ENCODE results near the gene KCTD10. TPM values are rescaled to one million over a fixed set of nuclear protein-coding genes. Genes with fewer than 3 reads are reported as not detected.
"Not testable (repeated sequence)": the region's sequence is repeated elsewhere in the genome, so short reads cannot be mapped to it uniquely, and the experiment has no call there.

The KCTD10 gene
- total and polyA plus RNA-seq, 5 donors, result 16.5 to 76.9 (median 32.5) TPM

DNA sequence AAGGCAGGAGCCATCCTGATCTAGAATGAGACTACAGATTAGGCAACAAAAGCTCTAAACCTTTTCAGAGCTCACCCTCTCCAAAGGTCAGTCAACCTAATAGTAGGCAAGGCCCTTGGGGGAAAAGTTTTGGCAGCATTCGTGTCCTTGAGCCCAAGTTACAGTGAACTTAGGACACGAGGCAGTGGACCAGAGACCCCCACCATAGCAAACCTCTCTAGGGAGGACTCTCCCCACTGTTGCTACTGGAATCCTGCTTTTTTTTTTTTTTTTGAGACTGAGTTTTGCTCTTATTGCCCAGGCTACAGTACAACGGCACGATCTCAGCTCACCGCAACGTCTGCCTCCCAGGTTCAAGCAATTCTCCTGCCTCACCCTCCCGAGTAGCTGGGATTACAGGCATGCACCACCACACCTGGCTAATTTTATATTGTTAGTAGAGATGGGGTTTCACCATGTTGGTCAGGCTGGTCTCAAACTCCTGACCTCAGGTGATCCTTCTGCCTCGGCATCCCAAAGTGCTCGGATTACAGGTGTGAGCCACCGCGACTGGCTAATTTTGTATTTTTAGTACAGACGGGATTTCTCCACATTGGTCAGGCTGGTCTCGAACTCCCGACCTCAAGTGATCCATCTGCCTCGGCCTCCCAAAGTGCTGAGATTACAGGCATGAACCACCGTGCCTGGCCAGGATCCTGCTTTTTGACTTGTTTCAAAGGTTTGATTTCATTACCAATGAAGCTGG, 3.4 kb downstream of the KCTD10 start:
- H3K27ac ChIP-seq (ENCODE audit: low read length), result peak overlapping the region; percentile 40
- H3K9me3 ChIP-seq (ENCODE audit: control insufficient read depth, low read length); H3K4me3 ChIP-seq (ENCODE audit: low read length); DNase-seq; ATAC-seq; H3K27me3 ChIP-seq (ENCODE audit: control insufficient read depth, insufficient read depth): not testable (repeated sequence)
- intact Hi-C loops (cut with DNase I), result loop anchor here in 1 of 4 donors (5.0 kb wide), 1 partner anchor 36 kb away; no protein-coding TSS in a partner anchor
- 85% methylated on average over 16 of the region's 16 CpGs for WGBS
- peaks cover 11% of the 10 kb centered on the region for H3K4me1 ChIP-seq (ENCODE audit: control insufficient read depth, insufficient read depth, low read length)

DNA sequence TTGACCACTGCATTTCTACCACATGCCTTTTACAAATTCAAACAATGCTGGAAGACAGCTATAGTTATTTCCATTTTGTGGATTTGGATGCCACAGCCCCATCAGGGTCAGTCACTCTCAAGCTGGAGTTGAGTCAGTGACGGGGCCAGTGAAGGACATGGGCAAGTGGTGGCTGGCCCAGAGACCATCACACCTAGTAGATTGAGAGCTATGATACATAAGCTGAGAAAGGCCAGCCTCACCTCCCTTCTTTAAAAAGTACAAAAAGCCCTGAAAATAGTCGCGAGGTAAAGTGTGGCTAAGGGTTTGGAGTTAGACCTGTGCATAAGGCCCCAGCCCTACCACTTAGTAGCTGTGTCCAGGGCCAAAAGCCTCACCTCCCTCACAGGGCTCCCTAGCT, 4.1 kb downstream of the KCTD10 start:
- peak overlapping the region; percentile 40 for H3K27ac ChIP-seq (ENCODE audit: low read length)
- DNase-seq, result no peak
- H3K4me1 ChIP-seq (ENCODE audit: control insufficient read depth, insufficient read depth, low read length), result peaks cover 15% of the 10 kb centered on the region
- no peaks in the 10 kb centered on the region for H3K9me3 ChIP-seq (ENCODE audit: control insufficient read depth, low read length)
- H3K4me3 ChIP-seq (ENCODE audit: low read length), result no peak overlapping the region
- 87% methylated on average over 3 of the region's 3 CpGs for WGBS
- intact Hi-C loops (cut with DNase I), result loop anchor here in 1 of 4 donors (5.0 kb wide), 1 partner anchor 36 kb away; no protein-coding TSS in a partner anchor
- no peaks in the 10 kb centered on the region for H3K27me3 ChIP-seq (ENCODE audit: control insufficient read depth, insufficient read depth)
- ATAC-seq, result no peak

DNA sequence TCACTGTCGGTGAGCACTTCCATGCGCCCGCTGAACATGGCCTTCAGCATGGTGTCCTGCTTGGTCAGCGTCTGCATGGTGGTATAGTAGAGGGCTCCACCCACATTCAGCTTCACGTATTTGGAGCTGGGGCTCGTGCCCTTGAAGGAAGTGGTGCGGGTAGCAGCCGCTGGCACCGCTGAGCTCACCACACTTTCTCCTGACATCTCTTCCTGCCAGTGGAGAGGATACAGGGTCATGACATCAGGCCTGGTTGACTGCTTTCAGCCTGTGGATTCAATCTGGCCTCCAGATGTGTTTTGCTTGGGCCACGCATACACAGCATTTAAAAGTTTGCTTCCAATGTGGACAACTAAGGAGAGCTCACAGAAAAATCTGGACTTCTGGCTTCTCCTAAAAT, 7.6 kb downstream of the KCTD10 start:
- Histone ChIP-seq H3K27ac (ENCODE audit: low read length) (no peak overlapping the region), H3K9me3 (ENCODE audit: control insufficient read depth, low read length) (no peaks in the 10 kb centered on the region), H3K27me3 (ENCODE audit: control insufficient read depth, insufficient read depth) (no peaks in the 10 kb centered on the region), H3K4me3 (ENCODE audit: low read length) (no peak overlapping the region), H3K4me1 (ENCODE audit: control insufficient read depth, insufficient read depth, low read length) (peaks cover 31% of the 10 kb centered on the region)
- intact Hi-C loops (cut with DNase I), result no loop called here
- WGBS, result 87% methylated on average over 10 of the region's 10 CpGs
- DNase-seq (no peak), ATAC-seq (no peak)

DNA sequence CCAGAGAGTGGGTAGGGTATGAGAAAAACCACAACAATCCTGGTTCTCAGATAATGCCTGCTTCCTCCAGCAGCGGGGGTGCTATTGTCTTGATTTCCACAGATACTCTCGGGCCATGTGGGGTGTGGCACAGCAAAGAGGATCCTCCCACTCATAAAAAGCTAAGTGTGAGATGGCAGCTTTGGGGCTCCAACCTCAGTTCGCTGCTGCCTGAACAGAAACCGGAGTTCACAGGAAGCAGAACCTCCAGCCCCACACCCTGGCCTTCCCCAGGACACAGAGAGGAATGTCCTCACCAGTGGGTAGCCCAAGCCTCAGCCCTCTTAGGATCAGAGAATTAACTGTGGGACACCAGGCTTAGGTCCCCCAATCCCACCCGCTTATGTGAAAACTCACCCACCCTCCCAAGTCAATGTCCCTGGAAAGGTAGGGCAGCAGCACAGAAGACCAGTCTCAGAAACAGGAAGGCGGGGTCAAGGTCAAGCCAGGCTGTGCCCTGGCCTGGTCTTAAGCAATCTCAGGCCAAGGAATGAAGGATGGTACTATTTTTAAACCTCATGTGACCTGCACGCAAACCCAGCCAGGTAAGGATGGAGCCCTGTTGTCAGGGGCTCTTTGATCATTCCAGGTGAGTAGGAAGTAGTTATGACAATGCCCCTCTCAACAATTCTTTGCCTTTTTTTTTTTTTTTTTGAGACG, 9.0 kb downstream of the KCTD10 start:
- Histone ChIP-seq H3K9me3 (ENCODE audit: control insufficient read depth, low read length) (no peaks in the 10 kb centered on the region), H3K27me3 (ENCODE audit: control insufficient read depth, insufficient read depth) (no peaks in the 10 kb centered on the region), H3K4me1 (ENCODE audit: control insufficient read depth, insufficient read depth, low read length) (peaks cover 41% of the 10 kb centered on the region), H3K4me3 (ENCODE audit: low read length) (no peak overlapping the region), H3K27ac (ENCODE audit: low read length) (peak overlapping the region; percentile 64)
- peak in 1 of 3 donors; percentile 28 for DNase-seq
- intact Hi-C loops (cut with DNase I), result no loop called here
- peak; percentile 4 to 48 for ATAC-seq
- WGBS, result 67% methylated on average over 7 of the region's 8 CpGs

DNA sequence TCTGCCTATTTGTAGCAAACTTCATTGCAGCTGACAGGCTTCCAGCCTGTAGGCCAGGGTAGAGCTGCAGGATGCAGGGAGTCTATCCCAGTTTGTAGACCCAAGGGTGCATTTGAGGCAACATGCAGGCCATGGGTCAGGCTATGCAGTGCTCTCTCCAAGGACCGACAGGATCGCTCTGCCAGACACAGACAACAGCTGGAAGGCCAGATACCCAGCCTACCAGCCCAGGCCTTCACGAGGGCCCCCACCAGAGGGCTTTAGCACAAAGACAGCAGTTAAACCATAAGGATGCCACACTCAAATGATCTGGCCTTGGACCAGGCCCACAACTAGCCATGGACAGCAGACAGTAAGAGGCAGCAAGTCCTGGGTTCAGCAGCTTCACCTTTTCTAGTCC, 10.3 kb downstream of the KCTD10 start:
- DNase-seq, result peak in 1 of 3 donors; percentile 15
- Histone ChIP-seq H3K4me1 (ENCODE audit: control insufficient read depth, insufficient read depth, low read length) (peaks cover 50% of the 10 kb centered on the region), H3K27ac (ENCODE audit: low read length) (peak overlapping the region; percentile 74), H3K9me3 (ENCODE audit: control insufficient read depth, low read length) (no peaks in the 10 kb centered on the region), H3K27me3 (ENCODE audit: control insufficient read depth, insufficient read depth) (no peaks in the 10 kb centered on the region), H3K4me3 (ENCODE audit: low read length) (no peak overlapping the region)
- intact Hi-C loops (cut with DNase I), result no loop called here
- no peak for ATAC-seq
- 42% methylated on average over 3 of the region's 3 CpGs for WGBS

DNA sequence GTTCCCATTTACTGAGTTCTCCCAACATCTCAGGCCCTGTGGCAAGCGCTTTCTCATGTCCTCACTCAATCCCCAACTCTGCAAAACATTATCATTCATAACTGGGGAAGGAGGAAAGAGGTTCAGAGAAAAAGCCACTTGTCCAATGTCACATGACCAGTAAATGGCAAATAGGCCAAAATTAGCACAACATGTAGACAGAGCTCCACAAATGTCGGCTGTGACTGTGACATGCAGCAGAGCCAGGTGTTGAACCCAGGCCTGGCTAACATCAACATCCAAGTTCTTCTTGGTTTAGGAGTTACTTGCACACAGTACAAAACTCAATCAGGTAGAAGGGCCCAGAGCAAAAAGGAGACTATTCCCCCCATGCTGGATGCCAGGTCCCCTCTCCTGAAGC, 10.8 kb downstream of the KCTD10 start:
- no peak overlapping the region for H3K4me3 ChIP-seq (ENCODE audit: low read length)
- 52% methylated on average over 2 of the region's 2 CpGs for WGBS
- H3K27me3 ChIP-seq (ENCODE audit: control insufficient read depth, insufficient read depth), result no peaks in the 10 kb centered on the region
- peak overlapping the region; percentile 74 for H3K27ac ChIP-seq (ENCODE audit: low read length)
- DNase-seq (no peak), ATAC-seq (no peak)
- no peaks in the 10 kb centered on the region for H3K9me3 ChIP-seq (ENCODE audit: control insufficient read depth, low read length)
- intact Hi-C loops (cut with DNase I), result no loop called here
- H3K4me1 ChIP-seq (ENCODE audit: control insufficient read depth, insufficient read depth, low read length), result peaks cover 55% of the 10 kb centered on the region

DNA sequence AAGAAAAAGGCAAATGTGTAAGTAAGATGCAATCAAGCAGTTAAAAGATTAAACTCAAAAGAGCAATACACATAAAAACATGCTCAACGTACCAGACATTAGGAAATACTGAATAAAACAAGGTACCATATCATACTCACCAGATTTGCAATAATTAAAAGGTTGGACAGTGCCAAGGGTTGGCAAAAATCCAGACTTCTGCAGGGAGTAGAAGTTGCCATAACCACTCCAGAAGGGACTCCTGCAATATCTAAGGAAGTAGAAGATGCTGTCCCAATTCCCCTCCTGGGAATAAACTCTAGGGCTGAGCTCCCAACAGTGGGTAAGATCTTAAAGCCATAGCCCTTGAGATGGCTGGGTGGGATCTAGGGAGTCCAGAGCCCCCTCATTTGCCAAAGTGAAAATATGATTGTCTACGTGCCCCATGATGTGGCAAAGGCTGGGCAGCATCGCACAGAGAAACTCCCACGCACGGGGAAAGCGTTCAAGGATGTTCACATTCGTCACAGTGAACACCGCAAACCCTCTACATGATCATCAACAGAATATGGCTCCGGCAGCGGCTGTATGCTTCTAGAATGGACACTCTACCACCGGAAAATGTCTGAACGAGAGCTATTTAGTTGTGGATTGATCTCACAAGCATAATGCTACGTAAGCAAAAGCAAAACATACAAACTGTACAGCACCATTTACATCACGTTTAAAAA, 12.3 kb downstream of the KCTD10 start:
- peaks cover 69% of the 10 kb centered on the region for H3K4me1 ChIP-seq (ENCODE audit: control insufficient read depth, insufficient read depth, low read length)

DNA sequence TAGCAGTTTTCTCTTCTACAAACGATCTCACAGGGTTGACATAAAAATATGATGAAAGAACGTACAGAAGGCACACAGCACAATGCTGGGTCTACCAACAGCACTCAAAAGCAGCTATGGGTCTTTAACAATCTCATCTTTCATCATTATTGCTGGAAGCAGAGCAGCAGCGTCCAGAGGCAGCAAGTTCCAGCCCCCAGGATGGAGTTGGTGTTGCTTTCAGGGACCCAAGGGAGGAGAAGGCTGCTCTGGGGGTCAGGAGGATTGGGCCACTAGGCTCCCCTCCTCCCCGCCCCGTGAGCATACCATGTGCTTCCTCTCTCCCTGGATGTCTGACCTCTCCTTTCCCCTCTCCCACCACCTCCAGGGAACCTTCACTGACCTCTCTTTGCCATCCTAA, 13.3 kb downstream of the KCTD10 start:
- no peak overlapping the region for H3K4me3 ChIP-seq (ENCODE audit: low read length)
- no peak for ATAC-seq
- no peak for DNase-seq
- intact Hi-C loops (cut with DNase I), result no loop called here
- no peaks in the 10 kb centered on the region for H3K27me3 ChIP-seq (ENCODE audit: control insufficient read depth, insufficient read depth)
- no peaks in the 10 kb centered on the region for H3K9me3 ChIP-seq (ENCODE audit: control insufficient read depth, low read length)
- 28% methylated on average over 5 of the region's 5 CpGs for WGBS
- H3K4me1 ChIP-seq (ENCODE audit: control insufficient read depth, insufficient read depth, low read length), result peaks cover 67% of the 10 kb centered on the region
- H3K27ac ChIP-seq (ENCODE audit: low read length), result peak overlapping the region; percentile 100

More for the DNA sequence above, 12.3 kb downstream of the KCTD10 start:
- Histone ChIP-seq H3K4me3 (ENCODE audit: low read length) (no peak overlapping the region), H3K27ac (ENCODE audit: low read length) (no peak overlapping the region), H3K27me3 (ENCODE audit: control insufficient read depth, insufficient read depth) (no peaks in the 10 kb centered on the region), H3K9me3 (ENCODE audit: control insufficient read depth, low read length) (no peaks in the 10 kb centered on the region)
- DNase-seq, result no peak
- WGBS, result 88% methylated on average over 14 of the region's 14 CpGs
- intact Hi-C loops (cut with DNase I), result no loop called here
- no peak for ATAC-seq

DNA sequence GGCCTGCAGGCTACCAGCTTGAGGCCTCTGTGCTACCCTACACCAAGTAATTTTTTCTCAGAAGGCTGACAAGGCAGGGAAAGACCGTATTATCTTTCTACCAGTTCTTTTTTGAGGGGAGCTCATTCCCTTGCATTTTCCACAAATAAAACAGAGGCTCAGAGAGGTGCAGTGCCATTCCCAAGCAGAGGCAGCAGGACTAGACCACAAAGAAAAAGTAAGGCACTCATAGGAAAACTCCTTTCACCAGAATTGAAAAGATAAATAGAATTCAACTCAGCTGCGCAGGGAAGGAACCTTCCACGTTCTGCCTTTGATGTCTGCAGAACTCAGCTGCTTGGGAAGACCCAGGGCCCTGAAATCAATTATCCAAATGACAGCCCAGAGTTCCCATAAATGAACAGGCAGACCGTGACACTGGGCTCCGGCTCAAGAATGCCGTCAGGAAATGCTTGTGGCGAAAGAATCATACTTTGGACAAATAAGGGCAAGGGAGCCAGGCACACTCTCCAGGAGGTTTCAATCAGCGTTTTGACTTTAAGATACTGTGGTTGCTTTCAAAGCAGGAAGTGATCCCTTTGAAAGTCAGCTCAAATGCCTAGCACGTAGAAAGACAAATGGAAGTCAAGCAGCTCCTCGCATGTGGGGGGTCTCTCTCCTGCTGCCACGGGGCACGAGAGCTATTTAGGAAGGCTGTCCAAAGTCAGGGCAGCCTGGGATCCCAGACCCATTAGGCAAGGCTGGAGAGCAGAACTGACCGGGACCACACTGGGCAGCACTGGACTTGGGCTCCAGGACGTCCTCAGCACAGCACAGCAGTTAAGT, 14.0 kb downstream of the KCTD10 start:
- DNase-seq (peak; percentile 86 to 94 (median 91)), ATAC-seq (peak; percentile 80 to 83)
- Histone ChIP-seq H3K27ac (ENCODE audit: low read length) (peak overlapping the region; percentile 100), H3K9me3 (ENCODE audit: control insufficient read depth, low read length) (no peaks in the 10 kb centered on the region), H3K4me3 (ENCODE audit: low read length) (no peak overlapping the region), H3K27me3 (ENCODE audit: control insufficient read depth, insufficient read depth) (no peaks in the 10 kb centered on the region), H3K4me1 (ENCODE audit: control insufficient read depth, insufficient read depth, low read length) (peaks cover 64% of the 10 kb centered on the region)
- WGBS, result 6% methylated on average over 14 of the region's 14 CpGs
- intact Hi-C loops (cut with DNase I), result no loop called here

Measured in right cardiac atrium (tissue), 5 donors.